ENCODE results near the gene FGF19. TPM values are rescaled to one million over a fixed set of nuclear protein-coding genes. Genes with fewer than 3 reads are reported as not detected.
A peak's percentile ranks its signal among the peaks of the same experiment; 100 is the strongest.

Gene FGF19
- total and polyA plus RNA-seq, 2 experiments from 2014 or later, result not detected

- no peak overlapping the region for H3K27ac ChIP-seq
- H2AFZ ChIP-seq, result no peak overlapping the region
- H3K27me3 ChIP-seq (replicated peaks; ENCODE audit: insufficient read depth), result peaks cover 65% of the 10 kb centered on the region
- no peak for TF ChIP-seq EZH2phosphoT487 (IDR thresholded peaks at IDR 0.05; ENCODE audit: insufficient read depth, low read depth)
- TF ChIP-seq EZH2 (IDR thresholded peaks at IDR 0.05; ENCODE audit: insufficient read depth, poor library complexity, severe bottlenecking), result no peak
- H3K4me2 ChIP-seq (ENCODE audit: unreplicated experiment), result no peak overlapping the region
- no peak overlapping the region for H3K9ac ChIP-seq
- DNase-seq, result peak; percentile 19
- H3K9me2 ChIP-seq (ENCODE audit: insufficient read depth), result no peaks in the 10 kb centered on the region
- no peaks in the 10 kb centered on the region for H4K20me1 ChIP-seq (ENCODE audit: insufficient read depth)
- no peaks in the 10 kb centered on the region for H3F3A ChIP-seq (ENCODE audit: insufficient read depth)
- in situ Hi-C loops (cut with MboI), result no loop called here
- no peaks in the 10 kb centered on the region for H3K79me2 ChIP-seq (ENCODE audit: insufficient read depth)
- no peaks in the 10 kb centered on the region for H3K4me1 ChIP-seq (ENCODE audit: insufficient read depth)
- no peaks in the 10 kb centered on the region for H3K36me3 ChIP-seq (ENCODE audit: low read depth)
- H3K4me3 ChIP-seq, result no peak overlapping the region
- WGBS, 2 experiments (ENCODE audit: low coverage in 1 of 2, low lambda C conversion rate in 2 of 2, missing lambda C conversion rate in 2 of 2), result 71 to 72% methylated on average over 19 to 20 of the region's 20 CpGs
- H3K9me3 ChIP-seq (ENCODE audit: low read depth), result no peaks in the 10 kb centered on the region
Observed at GRCh38 chr11:69700278-69701140, 3.3 kb downstream of the FGF19 start.

- in situ Hi-C loops (cut with MboI), result loop anchor here (10.0 kb wide), 1 partner anchor 176 kb away; no protein-coding TSS in a partner anchor
- Histone ChIP-seq H3K4me2 (ENCODE audit: unreplicated experiment) (no peak overlapping the region), H2AFZ (0 out of 2 replicates have a peak overlapping the region, but pooled peaks have one; percentile 10), H4K20me1 (ENCODE audit: insufficient read depth) (no peaks in the 10 kb centered on the region), H3K9me3 (ENCODE audit: low read depth) (no peaks in the 10 kb centered on the region), H3K27me3 (replicated peaks; ENCODE audit: insufficient read depth) (peaks cover 65% of the 10 kb centered on the region), H3K36me3 (ENCODE audit: low read depth) (no peaks in the 10 kb centered on the region), H3K9me2 (ENCODE audit: insufficient read depth) (no peaks in the 10 kb centered on the region), H3K4me1 (ENCODE audit: insufficient read depth) (no peaks in the 10 kb centered on the region), H3K4me3 (no peak overlapping the region), H3K79me2 (ENCODE audit: insufficient read depth) (no peaks in the 10 kb centered on the region), H3K9ac (no peak overlapping the region), H3F3A (ENCODE audit: insufficient read depth) (no peaks in the 10 kb centered on the region), H3K27ac (no peak overlapping the region)
- 12 to 16% methylated on average over 13 of the region's 13 CpGs for WGBS, 2 experiments (ENCODE audit: low coverage in 1 of 2, low lambda C conversion rate in 2 of 2, missing lambda C conversion rate in 2 of 2)
- TF ChIP-seq EZH2phosphoT487 (IDR thresholded peaks at IDR 0.05; ENCODE audit: insufficient read depth, low read depth), result no peak
- no peak for TF ChIP-seq EZH2 (IDR thresholded peaks at IDR 0.05; ENCODE audit: insufficient read depth, poor library complexity, severe bottlenecking)
- DNase-seq, result peak; percentile 44
Observed at GRCh38 chr11:69699213-69699612, 4.6 kb downstream of the FGF19 start.

GRCh38 chr11:69698362-69698761 is 5.5 kb downstream of the FGF19 start:
- 51 to 72% methylated on average over 2 of the region's 2 CpGs for WGBS, 2 experiments (ENCODE audit: low coverage in 1 of 2, low lambda C conversion rate in 2 of 2, missing lambda C conversion rate in 2 of 2)
- no peak overlapping the region for H3K27ac ChIP-seq
- H2AFZ ChIP-seq, result no peak overlapping the region
- no peaks in the 10 kb centered on the region for H3K9me3 ChIP-seq (ENCODE audit: low read depth)
- TF ChIP-seq EZH2 (IDR thresholded peaks at IDR 0.05; ENCODE audit: insufficient read depth, poor library complexity, severe bottlenecking) (no peak), EZH2phosphoT487 (IDR thresholded peaks at IDR 0.05; ENCODE audit: insufficient read depth, low read depth) (no peak)
- no peaks in the 10 kb centered on the region for H3K36me3 ChIP-seq (ENCODE audit: low read depth)
- no peaks in the 10 kb centered on the region for H3K79me2 ChIP-seq (ENCODE audit: insufficient read depth)
- H3K4me1 ChIP-seq (ENCODE audit: insufficient read depth), result no peaks in the 10 kb centered on the region
- in situ Hi-C loops (cut with MboI), result loop anchor here (10.0 kb wide), 1 partner anchor 176 kb away; no protein-coding TSS in a partner anchor
- DNase-seq, result no peak
- no peak overlapping the region for H3K9ac ChIP-seq
- H3K27me3 ChIP-seq (replicated peaks; ENCODE audit: insufficient read depth), result peaks cover 65% of the 10 kb centered on the region
- H3K9me2 ChIP-seq (ENCODE audit: insufficient read depth), result no peaks in the 10 kb centered on the region
- H4K20me1 ChIP-seq (ENCODE audit: insufficient read depth), result no peaks in the 10 kb centered on the region
- no peak overlapping the region for H3K4me3 ChIP-seq
- no peaks in the 10 kb centered on the region for H3F3A ChIP-seq (ENCODE audit: insufficient read depth)
- no peak overlapping the region for H3K4me2 ChIP-seq (ENCODE audit: unreplicated experiment)

- H3K9me3 ChIP-seq (ENCODE audit: low read depth), result no peaks in the 10 kb centered on the region
- TF ChIP-seq EZH2phosphoT487 (IDR thresholded peaks at IDR 0.05; ENCODE audit: insufficient read depth, low read depth), result no peak
- TF ChIP-seq EZH2 (IDR thresholded peaks at IDR 0.05; ENCODE audit: insufficient read depth, poor library complexity, severe bottlenecking), result no peak
- H3K4me2 ChIP-seq (ENCODE audit: unreplicated experiment), result no peak overlapping the region
- no peaks in the 10 kb centered on the region for H3K36me3 ChIP-seq (ENCODE audit: low read depth)
- no peaks in the 10 kb centered on the region for H4K20me1 ChIP-seq (ENCODE audit: insufficient read depth)
- peaks cover 62% of the 10 kb centered on the region for H3K27me3 ChIP-seq (replicated peaks; ENCODE audit: insufficient read depth)
- H3K9me2 ChIP-seq (ENCODE audit: insufficient read depth), result no peaks in the 10 kb centered on the region
- no peak overlapping the region for H3K9ac ChIP-seq
- no peaks in the 10 kb centered on the region for H3K79me2 ChIP-seq (ENCODE audit: insufficient read depth)
- no peak overlapping the region for H2AFZ ChIP-seq
- no peak overlapping the region for H3K4me3 ChIP-seq
- H3K4me1 ChIP-seq (ENCODE audit: insufficient read depth), result no peaks in the 10 kb centered on the region
- no peak for DNase-seq
- in situ Hi-C loops (cut with MboI), result loop anchor here (10.0 kb wide), 1 partner anchor 177 kb away; no protein-coding TSS in a partner anchor
- no peak overlapping the region for H3K27ac ChIP-seq
- no peaks in the 10 kb centered on the region for H3F3A ChIP-seq (ENCODE audit: insufficient read depth)
- 53 to 69% methylated on average over 9 to 10 of the region's 10 CpGs for WGBS, 2 experiments (ENCODE audit: low coverage in 1 of 2, low lambda C conversion rate in 2 of 2, missing lambda C conversion rate in 2 of 2)
Observed at GRCh38 chr11:69697861-69698260, 6.0 kb downstream of the FGF19 start.

Data from GM23248 (cell line).